Cardiac muscle cell (in vitro differentiated cells and primary cell): ENCODE results near the gene ZNF391. TPM values are rescaled to one million over a fixed set of nuclear protein-coding genes. Genes with fewer than 3 reads are reported as not detected.

Source experiments
- DNase-seq, 2 donors: peaks; one replicate each; pipeline versions ENCODE4 v3.0.0 to v3.0.0-alpha.2; 2010 to 2017; ENCODE audit warnings: low read depth in 1 of 2, low spot score in 1 of 2
- H3K27ac ChIP-seq: fragments of 200-600 bp; sonication (generic); 2 replicates; pipeline ENCODE4 v1.5.1; 2016
- H3K27me3 ChIP-seq: fragments of 200-600 bp; sonication (generic); 2 replicates; pipeline ENCODE4 v1.6.0; 2016; ENCODE audit warnings: control low read depth
- H3K36me3 ChIP-seq: fragments of 200-600 bp; sonication (generic); 2 replicates; pipeline ENCODE4 v1.5.1; 2016; ENCODE audit warnings: control low read depth
- H3K4me1 ChIP-seq: fragments of 200-600 bp; sonication (generic); 2 replicates; pipeline ENCODE4 v1.8.1; 2017; ENCODE audit warnings: low read depth, mild to moderate bottlenecking, mixed run types
- H3K4me3 ChIP-seq: fragments of 200-600 bp; sonication (generic); 2 replicates; pipeline ENCODE4 v1.5.1; 2016; ENCODE audit warnings: mild to moderate bottlenecking
- H3K9me3 ChIP-seq: fragments of 200-600 bp; sonication (generic); 2 replicates; pipeline ENCODE4 v1.5.1; 2017; ENCODE audit warnings: low read depth, mild to moderate bottlenecking, control low read depth
- polyA plus RNA-seq: library from polyadenylated mRNA; unstranded; fragments of >200 nt; fragmentation: Nextera tagmentation; extraction: Ambion mirVana; gene quantifications from 2 replicates; pipeline ENCODE4 v1.2.1, GENCODE V29; 2016
- total RNA-seq: library from RNA; depleted of rRNA; stranded (reverse); fragments of >200 nt; gene quantifications from 2 replicates; pipeline ENCODE4 v1.2.3, GENCODE V29; 2016
- TF ChIP-seq, protein P1 (sequence below): IDR thresholded peaks from 2 replicates; pipeline ENCODE4 v1.5.1; 2012; ENCODE audit warnings: low read depth, mild to moderate bottlenecking, low read length

Gene ZNF391
- total and polyA plus RNA-seq, 2 experiments from 2014 or later: 5.4 to 12.9 TPM

DNA sequence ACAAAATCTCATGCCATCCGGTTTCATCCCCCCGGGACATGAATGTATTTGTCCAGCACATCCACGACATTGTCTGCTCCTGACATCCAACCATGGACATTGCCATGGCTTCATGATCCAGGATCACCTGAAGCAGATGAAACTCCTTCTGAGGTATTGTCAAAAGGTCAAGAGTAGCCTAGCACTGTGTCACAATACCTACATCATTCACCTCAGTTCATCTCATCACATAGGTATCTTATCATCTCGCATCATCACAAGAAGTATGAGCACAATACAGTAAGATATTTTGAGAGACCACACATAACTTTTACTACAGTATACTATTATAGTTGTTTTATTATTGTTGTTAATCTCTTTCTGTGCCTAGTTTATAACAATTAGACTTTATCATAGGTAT is 50.8 kb downstream of the ZNF391 start:
- no peaks in the 10 kb centered on the region for H3K9me3 ChIP-seq
- no peaks in the 10 kb centered on the region for H3K36me3 ChIP-seq
- no peak overlapping the region for H3K27ac ChIP-seq
- no peak overlapping the region for H3K4me3 ChIP-seq
- H3K27me3 ChIP-seq: no peaks in the 10 kb centered on the region
- TF ChIP-seq, protein P1, sequence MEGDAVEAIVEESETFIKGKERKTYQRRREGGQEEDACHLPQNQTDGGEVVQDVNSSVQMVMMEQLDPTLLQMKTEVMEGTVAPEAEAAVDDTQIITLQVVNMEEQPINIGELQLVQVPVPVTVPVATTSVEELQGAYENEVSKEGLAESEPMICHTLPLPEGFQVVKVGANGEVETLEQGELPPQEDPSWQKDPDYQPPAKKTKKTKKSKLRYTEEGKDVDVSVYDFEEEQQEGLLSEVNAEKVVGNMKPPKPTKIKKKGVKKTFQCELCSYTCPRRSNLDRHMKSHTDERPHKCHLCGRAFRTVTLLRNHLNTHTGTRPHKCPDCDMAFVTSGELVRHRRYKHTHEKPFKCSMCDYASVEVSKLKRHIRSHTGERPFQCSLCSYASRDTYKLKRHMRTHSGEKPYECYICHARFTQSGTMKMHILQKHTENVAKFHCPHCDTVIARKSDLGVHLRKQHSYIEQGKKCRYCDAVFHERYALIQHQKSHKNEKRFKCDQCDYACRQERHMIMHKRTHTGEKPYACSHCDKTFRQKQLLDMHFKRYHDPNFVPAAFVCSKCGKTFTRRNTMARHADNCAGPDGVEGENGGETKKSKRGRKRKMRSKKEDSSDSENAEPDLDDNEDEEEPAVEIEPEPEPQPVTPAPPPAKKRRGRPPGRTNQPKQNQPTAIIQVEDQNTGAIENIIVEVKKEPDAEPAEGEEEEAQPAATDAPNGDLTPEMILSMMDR: no peak
- no peaks in the 10 kb centered on the region for H3K4me1 ChIP-seq
- no peak for DNase-seq

DNA sequence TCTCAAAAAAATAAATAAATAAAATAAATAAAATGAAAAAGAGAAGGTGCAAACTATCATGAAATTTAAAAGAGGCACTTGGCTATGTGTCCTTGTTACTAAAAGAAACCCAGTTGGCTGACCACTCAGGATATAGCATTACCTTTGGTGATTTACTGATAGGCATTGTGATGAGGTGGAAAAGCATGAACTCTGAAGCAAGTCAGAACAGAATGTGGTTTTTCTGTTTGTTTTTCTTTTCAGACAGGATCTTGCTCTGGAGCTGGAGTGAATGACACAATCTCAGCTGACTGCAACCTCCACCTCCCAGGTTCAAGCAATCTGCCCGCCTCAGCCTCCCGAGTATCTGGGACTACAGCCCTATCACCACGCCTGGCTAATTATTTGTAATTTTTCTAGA is 52.4 kb downstream of the ZNF391 start:
- no peaks in the 10 kb centered on the region for H3K36me3 ChIP-seq
- no peak overlapping the region for H3K4me3 ChIP-seq
- no peaks in the 10 kb centered on the region for H3K9me3 ChIP-seq
- H3K4me1 ChIP-seq: no peaks in the 10 kb centered on the region
- TF ChIP-seq, protein P1: no peak
- DNase-seq: no peak
- H3K27ac ChIP-seq: no peak overlapping the region
- no peaks in the 10 kb centered on the region for H3K27me3 ChIP-seq

DNA sequence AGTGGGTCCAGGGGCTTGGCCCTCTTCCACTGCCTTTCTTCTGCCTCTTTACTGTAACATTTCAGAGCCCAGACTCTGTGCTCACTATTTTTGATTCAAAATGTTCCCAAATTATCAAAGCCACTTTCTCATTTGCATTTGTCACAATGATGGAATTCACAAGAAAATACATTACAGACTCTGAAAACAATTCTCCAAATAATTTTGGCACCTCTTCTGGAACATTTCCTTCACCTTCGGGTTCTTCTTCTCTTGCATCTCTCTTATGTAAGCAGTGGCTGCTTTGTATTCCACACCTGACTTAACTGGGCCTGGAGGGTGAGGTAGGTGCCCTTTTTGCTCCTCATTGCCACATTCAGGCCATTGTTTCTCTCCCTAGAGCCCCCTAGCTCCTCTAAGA is 54.4 kb downstream of the ZNF391 start:
- no peak overlapping the region for H3K4me3 ChIP-seq
- DNase-seq: no peak
- H3K27me3 ChIP-seq: no peaks in the 10 kb centered on the region
- H3K36me3 ChIP-seq: no peaks in the 10 kb centered on the region
- H3K4me1 ChIP-seq: no peaks in the 10 kb centered on the region
- TF ChIP-seq, protein P1: no peak
- no peak overlapping the region for H3K27ac ChIP-seq
- no peaks in the 10 kb centered on the region for H3K9me3 ChIP-seq

DNA sequence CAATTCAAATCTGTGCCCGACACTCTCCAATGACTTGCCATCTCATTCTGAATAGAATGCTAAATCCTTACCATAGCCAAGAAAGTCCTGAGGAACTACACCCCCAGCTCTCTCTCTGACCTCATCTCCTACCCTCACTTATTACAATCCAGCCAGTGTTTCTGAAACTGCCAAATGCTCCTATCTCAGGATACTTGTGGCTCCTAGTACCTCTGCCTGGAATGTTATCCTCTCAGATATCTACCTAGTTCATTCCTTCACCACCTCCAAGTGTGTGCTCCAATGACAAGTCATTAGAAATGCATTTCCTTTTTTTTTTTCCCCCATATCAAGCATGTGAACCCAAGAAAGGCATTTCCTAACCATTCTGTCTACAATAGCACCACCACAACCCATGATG is 59.9 kb downstream of the ZNF391 start:
- TF ChIP-seq, protein P1: no peak
- Histone ChIP-seq H3K27me3 (no peaks in the 10 kb centered on the region), H3K27ac (no peak overlapping the region), H3K36me3 (peaks cover 16% of the 10 kb centered on the region), H3K4me1 (no peaks in the 10 kb centered on the region), H3K9me3 (peaks cover 11% of the 10 kb centered on the region), H3K4me3 (no peak overlapping the region)
- DNase-seq: no peak

DNA sequence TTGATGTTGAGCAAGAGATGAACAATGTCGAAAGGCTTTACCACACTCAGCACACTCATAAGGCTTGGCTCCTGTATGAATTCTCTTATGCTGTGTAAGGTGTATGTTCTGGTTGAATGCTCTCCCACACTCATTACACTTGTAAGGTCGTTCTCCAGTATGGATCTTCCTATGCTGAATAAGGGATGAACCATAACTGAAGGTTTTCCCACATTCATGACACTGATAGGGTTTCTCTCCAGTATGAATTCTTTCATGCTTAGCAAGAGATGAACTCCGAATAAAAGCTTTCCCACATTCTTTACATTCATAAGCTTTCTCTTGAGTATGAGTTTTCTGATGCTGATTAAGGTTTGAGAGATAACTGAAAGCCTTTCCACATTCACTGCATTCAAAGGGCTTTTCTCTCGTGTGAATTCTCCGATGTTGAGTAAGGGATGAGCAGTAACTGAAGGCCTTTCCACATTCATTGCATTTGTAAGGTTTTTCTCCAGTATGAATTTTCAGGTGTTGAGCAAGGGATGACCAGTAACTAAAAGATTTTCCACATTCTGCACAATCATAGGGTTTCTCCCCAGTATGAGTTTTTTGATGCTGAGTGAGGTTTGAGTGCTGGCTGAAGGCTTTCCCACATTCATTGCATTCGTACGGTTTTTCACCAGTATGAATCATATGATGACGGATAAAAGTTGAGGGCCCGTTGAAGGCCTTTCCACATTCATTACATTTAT is 63.3 kb downstream of the ZNF391 start:
- Histone ChIP-seq H3K36me3 (peaks cover 42% of the 10 kb centered on the region), H3K9me3 (peaks cover 11% of the 10 kb centered on the region), H3K4me3 (no peak overlapping the region), H3K27me3 (no peaks in the 10 kb centered on the region), H3K27ac (no peak overlapping the region), H3K4me1 (no peaks in the 10 kb centered on the region)
- DNase-seq: no peak
- TF ChIP-seq, protein P1: no peak
